ENCODE measurements around the gene MOV10. TPM values are rescaled to one million over a fixed set of nuclear protein-coding genes. Genes with fewer than 3 reads are reported as not detected.
A peak's percentile ranks its signal among the peaks of the same experiment; 100 is the strongest.

The MOV10 gene
- total and polyA plus RNA-seq, 10 of the 15 experiments (the other 5 are each of a cell fraction or from before 2014, with no cell fraction given) = 21.0 to 80.3 (median 49.8) TPM

DNA sequence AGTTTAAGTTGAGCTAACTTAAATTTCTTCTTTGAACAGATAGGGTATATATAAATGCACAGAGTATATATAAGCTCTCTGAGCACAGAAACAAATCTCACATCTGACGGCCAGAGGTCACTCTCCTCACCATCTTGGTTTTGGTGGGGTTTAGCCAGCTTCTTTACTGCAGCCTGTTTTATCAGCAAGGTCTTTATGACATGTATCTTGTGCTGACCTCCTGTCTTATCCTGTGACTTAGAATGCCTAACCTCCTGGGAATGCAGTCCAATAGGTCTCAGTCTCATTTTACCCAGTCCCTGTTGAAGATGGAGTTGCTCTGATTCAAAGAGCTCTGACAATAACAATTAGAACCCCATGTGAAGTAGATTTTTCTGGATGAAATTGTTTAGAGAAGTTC lies 1.6 kb upstream of the MOV10 start (continued):
- no peak for TF ChIP-seq ZNF384 (IDR thresholded peaks at IDR 0.05; ENCODE audit: borderline replicate concordance, low read depth, low read length)

DNA sequence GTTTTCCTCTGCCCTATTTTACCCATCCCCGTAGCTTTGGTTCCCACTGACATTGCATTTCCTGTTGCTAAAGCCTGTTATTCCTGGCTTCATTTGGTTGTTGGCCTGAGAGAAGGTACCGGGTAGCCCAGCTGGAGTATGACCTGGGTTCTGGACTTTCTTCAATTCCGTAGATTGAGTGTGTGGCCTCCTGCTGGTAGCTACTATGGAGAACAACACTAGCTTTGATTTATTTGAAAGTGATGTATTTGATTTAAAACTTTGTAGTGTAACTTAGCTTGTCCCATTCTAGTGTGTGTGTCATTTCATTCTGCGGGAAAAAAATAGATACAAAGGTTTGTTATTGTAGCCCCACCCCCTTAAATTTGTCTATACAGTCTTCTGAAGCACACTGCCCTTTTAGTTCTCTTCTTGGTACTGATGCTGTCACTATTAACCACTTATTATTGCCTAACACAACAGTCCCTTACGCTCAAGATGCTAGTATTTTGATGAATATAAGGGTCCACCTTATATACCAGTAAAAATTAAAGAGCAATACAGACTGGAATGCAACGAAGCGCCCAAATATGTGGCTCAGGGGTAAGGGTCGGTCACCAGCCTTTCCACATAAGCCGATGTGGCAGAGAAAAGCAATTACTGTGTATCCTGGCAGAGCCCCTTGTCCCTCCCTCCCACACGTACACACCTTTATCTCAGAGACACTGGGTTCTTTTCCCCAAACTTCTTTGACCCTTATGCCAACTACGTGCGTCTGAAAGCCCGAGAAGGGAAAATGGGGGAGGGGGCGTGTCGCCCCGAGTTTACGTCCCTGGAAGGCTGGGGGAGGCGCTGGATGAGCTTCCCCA lies 643 bp upstream of the MOV10 start:
- peak; percentile 49 for FAIRE-seq
- Histone ChIP-seq H3K27ac (ENCODE audit: control insufficient read depth, insufficient read depth) (peak overlapping the region; percentile 81), H2AFZ (ENCODE audit: control insufficient read depth, low read depth, low read length) (peak overlapping the region; percentile 83), H3K4me3 (peak overlapping the region; percentile 86), H3K4me2 (ENCODE audit: control insufficient read depth, insufficient read depth) (peak overlapping the region; percentile 93), H4K20me1 (ENCODE audit: control insufficient read depth, insufficient read depth) (no peaks in the 10 kb centered on the region), H3K36me3 (ENCODE audit: control insufficient read depth in 2 of 2, insufficient read depth in 2 of 2, low read length in 1 of 2) (no peaks in the 10 kb centered on the region; a peak in 1 of 4 replicates), H3K4me1 (ENCODE audit: control insufficient read depth, insufficient read depth, low read length) (peaks cover 9% of the 10 kb centered on the region), H3K79me2 (ENCODE audit: control insufficient read depth, insufficient read depth, low read length) (peaks cover 17% of the 10 kb centered on the region), H3K27me3 (replicated peaks in 1 of 2; ENCODE audit: control insufficient read depth in 2 of 2, insufficient read depth in 2 of 2, low read length in 1 of 2) (no peaks in the 10 kb centered on the region), H3K9me3 (replicated peaks; ENCODE audit: control insufficient read depth, insufficient read depth, low read length) (no peaks in the 10 kb centered on the region), H3K9ac (ENCODE audit: control insufficient read depth, insufficient read depth, low read length) (peak overlapping the region; percentile 75)
- in situ Hi-C loops (cut with MboI) (no loop called here), intact Hi-C loops (cut with micrococcal nuclease; ENCODE audit: unreplicated experiment) (loop anchor here (1.0 to 2.0 kb wide), 2 partner anchors 31 to 55 kb away; partner anchors contain the start of genes CAPZA1 and ST7L)
- peak; percentile 15 for ATAC-seq
- BruUV-seq (replicated peaks) = no TSS peak
- POLR2A ChIA-PET = interaction anchor here (0.5 to 2.0 kb wide), 10 partner anchors 19 to 401 kb away, joined by 3 to 21 read pairs (median 4); no protein-coding TSS in a partner anchor
- CTCF ChIA-PET = interaction anchor here (0.7 to 6.2 kb wide), 18 partner anchors 9 to 282 kb away, joined by 3 to 33 read pairs (median 5); partner anchors contain the start of genes PPM1J and RHOC
- WGBS (ENCODE audit: insufficient coverage, insufficient replicate concordance, low lambda C conversion rate, missing lambda C conversion rate) = 14% methylated on average over 18 of the region's 18 CpGs
- SMC1A ChIA-PET (ENCODE audit: uncharacterized antibody, unreplicated experiment) = interaction anchor here (0.7 to 3.9 kb wide), 17 partner anchors 10 to 283 kb away, joined by 3 to 28 read pairs (median 6); partner anchors contain the start of genes PPM1J, RHOC and ST7L
- RAD21 ChIA-PET (ENCODE audit: unreplicated experiment) = interaction anchor here (0.6 to 4.8 kb wide), 13 partner anchors 23 to 465 kb away, joined by 3 to 42 read pairs (median 8); partner anchors contain the start of genes CAPZA1, PPM1J and ST7L
- DNase-seq (ENCODE audit: low read depth, low spot score) = no peak
- TF ChIP-seq, protein P1, sequence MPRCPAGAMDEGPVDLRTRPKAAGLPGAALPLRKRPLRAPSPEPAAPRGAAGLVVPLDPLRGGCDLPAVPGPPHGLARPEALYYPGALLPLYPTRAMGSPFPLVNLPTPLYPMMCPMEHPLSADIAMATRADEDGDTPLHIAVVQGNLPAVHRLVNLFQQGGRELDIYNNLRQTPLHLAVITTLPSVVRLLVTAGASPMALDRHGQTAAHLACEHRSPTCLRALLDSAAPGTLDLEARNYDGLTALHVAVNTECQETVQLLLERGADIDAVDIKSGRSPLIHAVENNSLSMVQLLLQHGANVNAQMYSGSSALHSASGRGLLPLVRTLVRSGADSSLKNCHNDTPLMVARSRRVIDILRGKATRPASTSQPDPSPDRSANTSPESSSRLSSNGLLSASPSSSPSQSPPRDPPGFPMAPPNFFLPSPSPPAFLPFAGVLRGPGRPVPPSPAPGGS (IDR thresholded peaks at IDR 0.05; ENCODE audit: borderline replicate concordance, insufficient read depth, low read depth, low read length, poor library complexity, severe bottlenecking) = peak; percentile 9
- TF ChIP-seq POU2F2 (IDR thresholded peaks at IDR 0.05; ENCODE audit: borderline replicate concordance, low read depth, low read length) (no peak; the same call in 2 of the 3 replicates), RAD21 (IDR thresholded peaks at IDR 0.05; ENCODE audit: insufficient read depth, low read depth, low read length) (peak; percentile 29), CREB1 (IDR thresholded peaks at IDR 0.05; ENCODE audit: low read depth) (0 out of 2 replicates have a peak, but pooled peaks have one; percentile 8), BCL11A (IDR thresholded peaks at IDR 0.05; ENCODE audit: low read depth, low read length) (no peak), SPI1 (IDR thresholded peaks at IDR 0.05; ENCODE audit: borderline replicate concordance, insufficient read depth, low read depth, low read length) (no peak), FOXM1 (IDR thresholded peaks at IDR 0.05; ENCODE audit: low read depth, low read length) (0 out of 2 replicates have a peak, but pooled peaks have one; percentile 35), ZNF24 (IDR thresholded peaks at IDR 0.05) (no peak), SMC3 (IDR thresholded peaks at IDR 0.05; ENCODE audit: borderline replicate concordance, low read length) (0 out of 2 replicates have a peak, but pooled peaks have one; percentile 20), MTA3 (IDR thresholded peaks at IDR 0.05; ENCODE audit: borderline replicate concordance, low read length) (peak; percentile 78; the same call in 1 of the 2 replicates)
- TF ChIP-seq, protein P2, sequence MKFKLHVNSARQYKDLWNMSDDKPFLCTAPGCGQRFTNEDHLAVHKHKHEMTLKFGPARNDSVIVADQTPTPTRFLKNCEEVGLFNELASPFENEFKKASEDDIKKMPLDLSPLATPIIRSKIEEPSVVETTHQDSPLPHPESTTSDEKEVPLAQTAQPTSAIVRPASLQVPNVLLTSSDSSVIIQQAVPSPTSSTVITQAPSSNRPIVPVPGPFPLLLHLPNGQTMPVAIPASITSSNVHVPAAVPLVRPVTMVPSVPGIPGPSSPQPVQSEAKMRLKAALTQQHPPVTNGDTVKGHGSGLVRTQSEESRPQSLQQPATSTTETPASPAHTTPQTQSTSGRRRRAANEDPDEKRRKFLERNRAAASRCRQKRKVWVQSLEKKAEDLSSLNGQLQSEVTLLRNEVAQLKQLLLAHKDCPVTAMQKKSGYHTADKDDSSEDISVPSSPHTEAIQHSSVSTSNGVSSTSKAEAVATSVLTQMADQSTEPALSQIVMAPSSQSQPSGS (IDR thresholded peaks at IDR 0.05; ENCODE audit: low read length) = peak; percentile 13
- TF ChIP-seq, protein P3, sequence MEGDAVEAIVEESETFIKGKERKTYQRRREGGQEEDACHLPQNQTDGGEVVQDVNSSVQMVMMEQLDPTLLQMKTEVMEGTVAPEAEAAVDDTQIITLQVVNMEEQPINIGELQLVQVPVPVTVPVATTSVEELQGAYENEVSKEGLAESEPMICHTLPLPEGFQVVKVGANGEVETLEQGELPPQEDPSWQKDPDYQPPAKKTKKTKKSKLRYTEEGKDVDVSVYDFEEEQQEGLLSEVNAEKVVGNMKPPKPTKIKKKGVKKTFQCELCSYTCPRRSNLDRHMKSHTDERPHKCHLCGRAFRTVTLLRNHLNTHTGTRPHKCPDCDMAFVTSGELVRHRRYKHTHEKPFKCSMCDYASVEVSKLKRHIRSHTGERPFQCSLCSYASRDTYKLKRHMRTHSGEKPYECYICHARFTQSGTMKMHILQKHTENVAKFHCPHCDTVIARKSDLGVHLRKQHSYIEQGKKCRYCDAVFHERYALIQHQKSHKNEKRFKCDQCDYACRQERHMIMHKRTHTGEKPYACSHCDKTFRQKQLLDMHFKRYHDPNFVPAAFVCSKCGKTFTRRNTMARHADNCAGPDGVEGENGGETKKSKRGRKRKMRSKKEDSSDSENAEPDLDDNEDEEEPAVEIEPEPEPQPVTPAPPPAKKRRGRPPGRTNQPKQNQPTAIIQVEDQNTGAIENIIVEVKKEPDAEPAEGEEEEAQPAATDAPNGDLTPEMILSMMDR (IDR thresholded peaks at IDR 0.05 in 2 of 3, conservative IDR thresholded peaks at IDR 0.05 in 1 of 3; ENCODE audit: control insufficient read depth in 2 of 3, extremely low read depth in 1 of 3, insufficient read depth in 1 of 3, low read depth in 3 of 3, low read length in 3 of 3) = peak; percentile 31 to 45 (median 33); a peak in 3 of 6 replicates

Measured in GM12878 (cell line).